ENCODE results near the gene PSTK.

DNA sequence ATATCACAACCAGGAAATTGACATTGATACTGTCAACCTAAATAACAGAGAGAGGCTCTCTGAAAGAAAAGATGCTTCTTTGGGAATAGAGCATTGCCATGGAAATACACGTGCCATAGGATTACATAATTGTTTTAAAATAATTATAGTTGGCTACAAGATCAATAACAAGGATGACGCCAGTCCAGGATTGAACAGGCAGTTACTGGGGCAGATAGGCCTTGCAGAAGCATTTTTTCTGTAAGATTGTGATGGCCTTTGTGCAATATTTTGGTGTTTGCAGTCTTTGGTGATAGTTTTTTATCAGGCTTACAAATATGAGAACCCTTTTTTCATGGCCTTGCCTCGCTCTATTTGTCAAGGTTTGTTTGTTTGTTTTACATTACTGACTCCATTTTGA lies 39.1 kb downstream of the PSTK start:
- TF ChIP-seq POLR2A (IDR thresholded peaks at IDR 0.05; ENCODE audit: low read depth, low read length) (no peak), TAF1 (IDR thresholded peaks at IDR 0.05; ENCODE audit: borderline replicate concordance, low read depth, low read length) (no peak), POLR2AphosphoS5 (IDR thresholded peaks at IDR 0.05; ENCODE audit: low read depth, low read length) (no peak)

Measured in GM12892 (cell line).